GM19025 (cell line): Measurements from ENCODE around the gene MSH2.

ENCODE experiments used
- ATAC-seq: cut with Tn5 transposase; IDR thresholded peaks from one replicate; pipeline ENCODE4 v1.9.1; 2021; ENCODE audit warnings: mild to moderate bottlenecking, low read depth, moderate library complexity; ENCODE audit not compliant: unreplicated experiment

The MSH2 gene

GRCh38 chr2:47528874-47529273, 125.9 kb downstream of the MSH2 start:
- ATAC-seq: no peak

- ATAC-seq: no peak
Measured at GRCh38 chr2:47530105-47530760, 127.3 kb downstream of the MSH2 start.

GRCh38 chr2:47531378-47532042, 128.6 kb downstream of the MSH2 start:
- ATAC-seq: no peak
